HG02970 (cell line): ENCODE measurements around the gene ARFIP2.
A peak's percentile ranks its signal among the peaks of the same experiment; 100 is the strongest.

Source experiments
- ATAC-seq: cut with Tn5 transposase; IDR thresholded peaks from one replicate; pipeline ENCODE4 v1.9.1; 2021; ENCODE audit warnings: mild to moderate bottlenecking, moderate library complexity, moderate number of reproducible peaks; ENCODE audit not compliant: unreplicated experiment, low FRiP score

ARFIP2 gene

DNA sequence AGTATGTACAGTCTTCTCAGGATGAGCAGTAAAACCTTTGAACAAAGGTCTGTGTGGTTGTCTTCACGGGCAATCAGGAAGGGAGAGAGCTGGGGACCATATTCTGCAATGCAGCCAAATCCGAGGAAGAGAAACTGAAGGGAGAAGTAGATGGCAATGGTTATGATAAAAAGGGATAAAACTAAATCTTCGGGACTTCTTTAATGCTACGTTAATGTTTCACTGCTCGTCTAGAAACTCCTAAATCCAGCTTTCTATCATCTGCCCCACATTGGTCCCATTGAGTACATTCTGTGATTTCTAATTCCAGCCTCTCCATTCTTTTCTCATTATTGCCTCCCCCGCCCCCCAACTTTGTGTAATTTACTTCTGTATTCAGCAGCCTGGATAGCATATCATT is 1.9 kb upstream of the ARFIP2 start:
- no peak for ATAC-seq

DNA sequence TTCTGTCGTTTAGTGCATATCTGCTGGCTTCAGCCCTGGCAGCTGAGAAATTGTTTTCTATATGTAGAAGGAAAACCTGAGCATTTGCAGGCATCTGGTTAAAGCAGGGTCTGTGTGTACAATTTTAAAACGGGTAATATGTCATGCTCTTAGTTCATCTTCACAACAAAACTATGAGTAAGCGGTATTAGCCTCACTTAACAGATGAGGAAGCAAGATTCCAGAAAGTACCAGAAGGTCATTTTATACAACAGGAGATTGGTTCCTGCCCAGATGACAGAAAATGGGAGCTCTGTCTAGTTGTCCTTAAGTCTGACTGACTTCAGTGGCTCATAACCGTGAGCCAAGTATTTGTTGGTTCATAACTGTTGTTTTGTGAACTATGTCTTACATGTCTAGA is 1.3 kb upstream of the ARFIP2 start:
- ATAC-seq = no peak

DNA sequence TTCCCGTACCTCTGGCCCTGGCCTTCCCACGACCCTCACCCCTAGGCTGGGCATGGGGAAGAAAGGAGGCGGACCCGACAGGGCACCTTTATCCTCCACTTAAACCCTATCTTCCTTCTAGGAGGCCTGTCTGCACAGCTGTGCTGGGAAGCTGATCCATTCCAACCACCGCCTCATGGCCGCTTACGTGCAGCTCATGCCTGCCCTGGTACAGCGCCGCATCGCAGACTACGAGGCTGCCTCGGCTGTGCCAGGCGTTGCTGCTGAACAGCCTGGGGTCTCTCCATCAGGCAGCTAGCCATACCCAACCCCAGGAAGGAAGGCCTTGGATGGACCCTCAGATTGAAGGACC is 769 bp upstream of the ARFIP2 start:
- ATAC-seq = peak; percentile 2

- ATAC-seq = no peak
Observed at GRCh38 chr11:6480299-6480914, 724 bp downstream of the ARFIP2 start.

DNA sequence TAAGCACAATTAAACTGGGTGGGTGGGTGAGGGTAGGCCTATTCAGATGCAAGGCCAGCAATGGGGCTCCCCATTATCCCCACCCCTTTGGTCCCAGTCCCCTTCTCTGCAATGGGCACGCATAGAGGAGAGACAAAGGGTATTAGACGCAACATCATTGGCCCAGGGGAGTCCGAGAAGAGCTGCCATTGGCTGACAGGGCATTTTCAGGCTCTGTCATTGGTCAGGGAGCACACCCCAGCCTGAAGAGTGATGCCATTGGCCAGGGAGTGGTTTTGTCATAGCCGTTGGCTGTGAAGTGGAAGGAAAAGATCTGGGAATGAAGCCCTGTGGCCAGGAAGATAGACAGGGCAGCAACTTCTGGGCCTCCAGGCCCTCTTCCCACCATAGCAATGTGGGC is 4.6 kb downstream of the ARFIP2 start:
- no peak for ATAC-seq

DNA sequence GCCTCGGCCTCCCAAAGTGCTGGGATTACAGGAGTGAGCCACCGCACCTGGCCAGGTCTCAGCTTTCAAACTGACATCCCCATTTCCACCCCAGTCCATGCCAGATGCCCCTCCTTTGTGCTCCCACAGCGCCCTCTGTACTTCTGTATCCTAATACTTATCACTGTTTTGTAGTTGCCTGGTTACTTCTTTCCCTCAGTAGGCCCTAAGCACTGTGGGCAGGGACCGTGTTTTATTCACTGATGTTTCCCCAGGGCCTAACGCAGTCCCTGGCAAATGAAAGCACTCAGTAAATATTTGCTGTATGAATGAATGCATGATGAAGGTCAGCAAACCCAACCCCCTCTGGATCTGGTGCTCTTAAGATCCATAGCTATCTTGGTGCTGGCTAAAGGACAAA is 5.2 kb downstream of the ARFIP2 start:
- no peak for ATAC-seq

DNA sequence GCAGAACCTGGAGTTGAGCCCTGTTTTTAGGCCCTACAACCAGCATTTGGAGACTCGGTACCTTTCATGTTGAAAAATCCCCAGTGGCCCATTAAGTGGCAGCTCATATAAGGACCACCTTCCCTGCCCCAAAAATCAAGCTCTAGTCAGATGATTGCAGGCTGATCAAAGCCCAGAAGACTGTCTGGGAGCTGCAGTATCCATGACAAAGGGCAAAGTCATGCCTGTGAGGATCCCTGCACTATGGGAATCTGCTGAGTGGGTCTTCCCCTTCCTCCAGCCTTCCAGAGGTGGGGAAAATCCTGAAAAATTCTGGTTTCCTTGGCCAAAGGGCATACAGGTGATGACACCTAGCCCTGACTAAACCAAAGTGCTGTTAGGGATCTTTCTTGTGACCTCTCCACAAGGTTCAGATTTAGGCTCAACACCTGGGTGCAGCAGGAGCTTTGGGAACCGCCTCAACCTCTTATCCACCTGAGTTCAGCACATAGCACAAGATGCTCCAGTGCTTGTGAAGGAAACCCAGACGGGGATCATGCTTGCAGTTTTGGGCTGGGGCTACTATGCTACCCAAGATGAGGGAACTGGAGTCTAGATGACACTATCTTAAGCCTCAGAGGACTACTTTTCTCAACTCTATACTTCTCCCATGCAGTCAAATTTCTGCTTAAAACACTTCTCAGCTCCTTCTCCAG is 6.2 kb downstream of the ARFIP2 start:
- ATAC-seq = no peak

- no peak for ATAC-seq
Observed at GRCh38 chr11:6474413-6474792, 6.7 kb downstream of the ARFIP2 start.

DNA sequence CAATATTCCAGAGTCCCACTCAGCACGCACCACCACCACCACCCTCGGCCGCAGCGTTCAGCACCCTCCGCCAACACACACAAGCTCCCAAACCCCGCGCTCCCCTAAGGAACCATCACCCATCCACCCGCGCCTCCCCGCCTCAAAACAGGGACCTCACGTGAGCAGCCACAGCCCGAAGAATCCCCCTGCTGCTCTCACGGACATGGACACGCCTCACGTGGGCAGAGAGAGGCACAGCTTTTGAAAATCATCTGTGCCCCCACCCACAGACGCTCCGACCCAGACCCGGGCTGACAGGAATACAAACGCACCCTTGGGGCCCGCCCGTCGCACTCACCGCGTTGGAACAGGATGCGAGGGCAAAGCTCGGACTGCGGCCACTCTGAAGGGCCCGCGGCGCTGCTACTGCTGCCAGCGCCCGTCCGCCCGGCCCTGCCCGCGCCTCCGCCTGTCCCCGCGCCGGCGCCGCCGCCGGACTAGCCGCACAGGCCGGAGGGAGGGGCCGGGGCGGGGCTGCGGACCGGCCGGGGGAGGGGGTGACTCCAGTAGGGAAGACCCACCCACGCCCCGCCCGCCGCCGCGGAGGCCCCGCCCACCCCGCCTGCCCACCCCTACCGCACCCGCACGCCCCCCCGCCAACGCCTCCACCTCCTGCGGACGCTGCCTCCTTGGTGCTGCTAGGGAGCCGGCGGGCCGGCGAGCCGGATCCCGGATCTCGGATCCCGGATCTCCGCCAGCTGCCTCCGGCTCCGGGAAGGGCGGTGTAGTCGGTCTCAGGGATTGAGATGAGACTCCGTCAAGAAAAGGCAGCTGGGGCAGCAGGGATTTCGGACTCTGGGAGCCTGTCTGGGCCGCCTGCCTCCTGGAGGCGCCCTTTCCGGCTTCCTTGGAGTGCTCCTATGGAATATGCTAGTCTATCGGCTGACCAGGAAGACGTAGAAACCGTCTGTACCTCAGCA is 7.4 kb downstream of the ARFIP2 start, which contains the start of gene TRIM3:
Gene TRIM3 (minus strand): TSS at position 491 of the 962 bp plus-strand sequence. CDS start 8,246 bp downstream, outside the sequence.
- ATAC-seq = peak; percentile 54

DNA sequence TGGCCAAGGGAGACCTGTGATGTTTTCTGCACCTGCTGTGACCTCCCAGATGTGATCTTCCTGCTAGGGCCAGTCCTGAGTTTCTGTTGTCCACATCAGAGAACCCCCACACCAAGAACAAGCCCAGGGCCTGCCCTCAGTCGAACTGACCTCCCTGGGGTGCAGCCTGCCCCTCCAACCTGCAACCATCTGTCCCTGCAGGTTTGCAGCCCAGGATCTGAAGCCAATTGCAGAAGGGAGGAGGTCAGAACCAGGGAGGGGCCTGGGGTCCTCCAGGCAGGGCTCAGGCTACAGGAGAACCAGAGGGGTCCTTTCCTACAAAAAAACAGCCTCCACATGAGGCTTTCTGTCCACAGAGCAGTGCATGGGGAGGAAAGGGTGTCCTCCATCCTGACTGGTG is 8.2 kb downstream of the ARFIP2 start:
- ATAC-seq = no peak

GRCh38 chr11:6469599-6469998 is 11.5 kb downstream of the ARFIP2 start:
- no peak for ATAC-seq

- ATAC-seq = no peak
Observed at GRCh38 chr11:6468712-6469495, 12.2 kb downstream of the ARFIP2 start.

DNA sequence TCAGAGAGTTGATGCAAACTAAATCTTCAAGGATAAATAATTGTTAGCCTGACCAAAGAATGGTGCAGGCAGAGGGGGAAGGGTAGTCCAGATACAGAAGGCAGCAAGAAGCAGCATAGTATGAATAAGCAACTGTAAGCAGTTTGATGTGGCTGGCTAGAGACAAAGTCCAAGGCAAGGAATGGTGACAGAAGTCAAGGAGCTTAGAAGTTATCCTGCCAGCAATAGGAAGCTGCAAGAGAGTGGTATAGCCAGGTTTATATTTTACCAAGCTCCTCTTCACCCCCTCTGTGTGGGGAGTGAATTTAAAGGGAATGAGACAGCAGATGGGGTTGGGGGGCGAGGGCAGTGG is 22.1 kb downstream of the ARFIP2 start:
- no peak for ATAC-seq

GRCh38 chr11:6458352-6459098 is 22.6 kb downstream of the ARFIP2 start:
- no peak for ATAC-seq

- no peak for ATAC-seq
Observed at GRCh38 chr11:6457581-6458320, 23.4 kb downstream of the ARFIP2 start.

DNA sequence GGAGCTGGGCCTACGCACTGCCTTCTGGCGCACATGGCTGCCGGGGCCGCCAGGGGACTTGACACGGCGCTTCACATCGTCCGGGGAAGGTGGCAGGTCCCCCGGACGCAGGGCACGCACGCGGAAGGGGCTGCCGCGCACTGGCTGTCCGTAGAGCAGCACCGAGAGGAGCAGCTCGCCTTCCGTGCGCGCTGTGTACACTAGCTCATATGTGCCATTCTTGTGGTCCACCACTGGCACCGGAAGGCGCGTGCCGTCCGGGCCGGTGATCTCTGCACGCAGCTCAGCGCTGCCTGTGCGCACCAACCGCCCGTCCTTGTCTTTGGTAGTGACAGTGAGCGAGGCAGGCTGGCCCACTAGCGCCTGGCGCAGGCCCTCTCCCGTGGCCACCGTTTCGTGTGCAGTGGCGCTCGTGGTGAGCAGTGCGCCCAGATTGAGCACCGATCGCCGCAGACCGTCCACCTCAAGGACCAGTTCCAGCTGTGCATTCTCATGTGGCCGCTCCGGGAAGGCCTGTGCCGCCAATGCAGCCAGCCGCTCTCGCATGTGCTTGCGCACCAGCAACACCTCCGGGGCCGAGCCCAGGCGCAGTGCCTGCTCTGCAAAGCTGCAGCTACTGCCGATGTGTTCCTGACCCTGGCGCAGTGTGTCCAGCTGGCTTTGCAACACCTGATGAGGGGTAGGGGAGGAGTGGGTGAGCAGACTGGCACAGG is 24.6 kb downstream of the ARFIP2 start:
- ATAC-seq = no peak

- no peak for ATAC-seq
Observed at GRCh38 chr11:6455070-6455469, 26.1 kb downstream of the ARFIP2 start.

GRCh38 chr11:6453152-6453551 is 28.0 kb downstream of the ARFIP2 start:
- ATAC-seq = no peak

DNA sequence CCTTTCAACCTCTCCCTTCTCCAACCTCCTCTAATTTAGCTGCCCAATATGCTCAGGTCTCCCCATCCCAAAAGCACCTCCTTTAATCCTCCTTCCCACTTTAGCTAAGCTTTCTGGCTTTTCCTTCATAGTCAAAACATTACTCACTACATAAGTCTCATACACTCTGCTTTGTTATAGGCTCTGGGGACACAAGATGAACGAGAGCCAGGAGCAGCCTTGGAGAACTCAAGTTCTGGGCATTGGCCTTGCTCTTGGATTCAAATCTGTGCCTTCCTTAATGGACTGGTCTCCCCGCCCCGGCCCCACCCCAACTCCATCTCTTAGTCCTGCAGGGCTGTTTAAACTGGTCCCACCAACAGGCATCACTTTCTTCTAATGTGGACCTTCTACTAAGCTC is 28.9 kb downstream of the ARFIP2 start:
- no peak for ATAC-seq
